Right renal cortex interstitium (tissue), 3 donors: ENCODE measurements around the gene CIBAR2. TPM values are rescaled to one million over a fixed set of nuclear protein-coding genes. Genes with fewer than 3 reads are reported as not detected.

Source experiments
- DNase-seq, 3 donors: peaks; one replicate each; pipeline ENCODE4 v3.0.0-alpha.2; 2013; ENCODE audit warnings: low read depth in 3 of 3, low spot score in 2 of 3
- polyA plus RNA-seq, 3 donors: library from polyadenylated mRNA; unstranded; fragments of 120-200 nt; gene quantifications; one replicate each; pipeline ENCODE4 v1.2.1, GENCODE V29; 2013; ENCODE audit not compliant: insufficient read length in 3 of 3

CIBAR2 gene
- polyA plus RNA-seq = under 1 TPM; 0.15 to 0.52 (median 0.21) TPM

GRCh38 chr16:85112364-85112763 lies at the start of gene CIBAR2:
CIBAR2 (minus strand) TSS chr16:85112472; CDS start chr16:85112352, 120 bp downstream.
- no peak for DNase-seq

GRCh38 chr16:85159179-85159980 lies 47.1 kb upstream of the CIBAR2 start:
- DNase-seq = no peak

- no peak for DNase-seq
These were observed 46.5 kb upstream of the CIBAR2 start for GRCh38 chr16:85158743-85159178.

- DNase-seq = no peak
These were observed 45.8 kb upstream of the CIBAR2 start for GRCh38 chr16:85157813-85158742.

- no peak for DNase-seq
These were observed 45.1 kb upstream of the CIBAR2 start for GRCh38 chr16:85157372-85157771.

- DNase-seq = no peak
These were observed 44.6 kb upstream of the CIBAR2 start for GRCh38 chr16:85156869-85157268.

- no peak for DNase-seq
These were observed 44.2 kb upstream of the CIBAR2 start for GRCh38 chr16:85156440-85156839.

GRCh38 chr16:85153656-85154091 lies 41.4 kb upstream of the CIBAR2 start:
- no peak for DNase-seq

- no peak for DNase-seq
These were observed 40.8 kb upstream of the CIBAR2 start for GRCh38 chr16:85153046-85153445.

- no peak for DNase-seq
These were observed 40.2 kb upstream of the CIBAR2 start for GRCh38 chr16:85152414-85153030.

GRCh38 chr16:85151603-85152413 lies 39.5 kb upstream of the CIBAR2 start:
- no peak for DNase-seq

- DNase-seq = no peak
These were observed 38.9 kb upstream of the CIBAR2 start for GRCh38 chr16:85151079-85151602.

- no peak for DNase-seq
These were observed 38.2 kb upstream of the CIBAR2 start for GRCh38 chr16:85150331-85150940.

GRCh38 chr16:85149776-85150175 lies 37.5 kb upstream of the CIBAR2 start:
- no peak for DNase-seq

GRCh38 chr16:85148931-85149330 lies 36.7 kb upstream of the CIBAR2 start:
- no peak for DNase-seq

- no peak for DNase-seq
These were observed 34.8 kb upstream of the CIBAR2 start for GRCh38 chr16:85146922-85147651.

- DNase-seq = no peak
These were observed 34.2 kb upstream of the CIBAR2 start for GRCh38 chr16:85146532-85146797.

- no peak for DNase-seq
These were observed 33.7 kb upstream of the CIBAR2 start for GRCh38 chr16:85145734-85146531.
